ENCODE data around the gene DCAF12. TPM values are rescaled to one million over a fixed set of nuclear protein-coding genes. Genes with fewer than 3 reads are reported as not detected.

DCAF12 gene
- total and polyA plus RNA-seq, 2 of the 4 experiments (the other 2 are of a cell fraction), result 7.2 to 17.1 TPM

DNA sequence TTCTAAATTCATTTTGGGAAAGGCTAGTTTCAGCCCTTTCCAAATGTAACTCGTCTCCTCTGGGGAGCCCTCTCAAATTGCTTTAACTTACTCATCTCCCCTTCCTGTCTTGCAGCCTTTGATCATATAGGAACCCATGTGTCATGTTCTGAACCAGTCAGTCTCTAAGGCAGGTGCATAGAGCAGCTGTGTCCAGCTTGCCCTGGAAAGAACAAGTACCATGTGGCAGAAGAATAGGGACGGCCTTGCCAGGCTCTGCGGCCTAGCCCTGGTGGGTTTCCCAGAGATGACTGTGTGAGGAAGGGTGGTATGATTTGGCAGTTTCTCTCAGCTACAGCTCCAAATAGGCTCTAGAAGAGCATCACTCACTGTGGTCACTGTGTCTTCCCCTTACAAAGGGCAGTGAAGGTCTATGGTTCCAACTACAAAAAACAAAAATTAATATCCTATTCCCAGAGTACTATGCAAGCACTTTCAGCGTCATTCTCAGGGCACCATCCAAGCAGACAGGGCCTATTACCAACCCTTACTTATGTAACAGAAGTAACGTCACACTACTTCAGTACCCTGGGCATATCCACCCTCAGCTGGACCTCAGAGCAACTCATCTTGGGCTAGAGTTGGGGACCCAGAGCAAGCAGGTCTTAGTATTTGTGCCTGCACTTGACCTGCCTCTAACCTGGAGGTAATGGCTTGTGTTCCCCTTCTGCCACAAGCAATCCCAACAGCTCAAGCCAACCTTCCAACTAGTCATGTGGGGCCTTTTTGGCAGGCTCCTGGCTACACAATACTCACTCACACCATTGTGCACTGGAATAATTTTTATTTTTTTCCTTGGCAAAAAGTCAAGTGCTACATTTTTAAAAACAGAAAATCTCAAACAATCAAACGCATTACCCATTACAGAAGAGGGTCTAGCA, 40.7 kb downstream of the DCAF12 start:
- in situ Hi-C loops (cut with MboI; ENCODE audit: low sequenced_read_pairs), result no loop called here
- no TSS peak for BruUV-seq (replicated peaks)
- ATAC-seq (ENCODE audit: low read depth) (no peak), DNase-seq (peak; percentile 30)
- Histone ChIP-seq H4K20me1 (ENCODE audit: insufficient read depth, low read length) (no peaks in the 10 kb centered on the region), H2BK20ac (ENCODE audit: low read depth, low read length) (no peak overlapping the region), H4K8ac (ENCODE audit: low read depth in 2 of 2, low read length in 2 of 2) (no peak overlapping the region), H4K91ac (ENCODE audit: insufficient read depth, low read depth, low read length) (no peak overlapping the region), H3K23ac (ENCODE audit: low read depth, low read length) (no peak overlapping the region), H3K18ac (ENCODE audit: low read depth, low read length) (no peak overlapping the region), H2BK15ac (ENCODE audit: low read depth, low read length) (no peak overlapping the region), H2AK9ac (replicated peaks; ENCODE audit: low read depth, low read length, poor library complexity) (no peak overlapping the region), H2AK5ac (ENCODE audit: low read depth, low read length) (no peak overlapping the region), H3K9me3 (ENCODE audit: control insufficient read depth, insufficient read depth, low read length) (no peaks in the 10 kb centered on the region), H3K79me1 (ENCODE audit: low read depth in 1 of 2, low read length in 2 of 2) (no peaks in the 10 kb centered on the region; a peak in 1 of 4 replicates), H3K27ac (ENCODE audit: insufficient read depth, low read length) (no peak overlapping the region), H3K56ac (ENCODE audit: extremely low read depth, insufficient read depth, low read length) (no peak overlapping the region), H3K4ac (ENCODE audit: low read depth, low read length) (no peak overlapping the region), H2AFZ (replicated peaks; ENCODE audit: low read length, poor library complexity) (no peak overlapping the region), H3K36me3 (ENCODE audit: control insufficient read depth, insufficient read depth, low read length) (peaks cover 36% of the 10 kb centered on the region), H3K4me2 (ENCODE audit: low read depth, low read length) (no peak overlapping the region), H2BK120ac (ENCODE audit: low read depth, low read length) (no peak overlapping the region), H3K4me3 (ENCODE audit: insufficient read depth, low read depth, low read length) (no peak overlapping the region), H3K14ac (replicated peaks; ENCODE audit: low read depth, low read length) (no peak overlapping the region), H3K9me1 (ENCODE audit: insufficient read depth, low read length) (no peaks in the 10 kb centered on the region), H4K5ac (ENCODE audit: low read depth, low read length) (no peak overlapping the region), H3K9ac (ENCODE audit: low read depth, low read length) (no peak overlapping the region), H2BK5ac (ENCODE audit: low read depth, low read length, poor library complexity, severe bottlenecking) (no peak overlapping the region), H3K4me1 (ENCODE audit: control insufficient read depth, insufficient read depth, low read length) (no peaks in the 10 kb centered on the region), H3K27me3 (ENCODE audit: control insufficient read depth, insufficient read depth, low read length) (no peaks in the 10 kb centered on the region)
- WGBS, 2 experiments (ENCODE audit: extremely low coverage in 2 of 2, insufficient read length in 1 of 2), result no CpG with 5 or more reads among the region's 6 CpGs
- CTCF ChIA-PET, result interaction anchor here (0.7 kb wide), 1 partner anchor 249 kb away, joined by 4 read pairs; no protein-coding TSS in a partner anchor
- dilution Hi-C loops (cut with HindIII; ENCODE audit: low sequenced_read_pairs, unreplicated experiment), result no loop called here
- no peak for TF ChIP-seq RAD21 (IDR thresholded peaks at IDR 0.05; ENCODE audit: low read length)
- no peak for TF ChIP-seq RCOR1 (IDR thresholded peaks at IDR 0.05; ENCODE audit: insufficient replicate concordance, low read length)
- TF ChIP-seq CHD1 (IDR thresholded peaks at IDR 0.05; ENCODE audit: low read depth, low read length), result no peak
- TF ChIP-seq, protein P1, sequence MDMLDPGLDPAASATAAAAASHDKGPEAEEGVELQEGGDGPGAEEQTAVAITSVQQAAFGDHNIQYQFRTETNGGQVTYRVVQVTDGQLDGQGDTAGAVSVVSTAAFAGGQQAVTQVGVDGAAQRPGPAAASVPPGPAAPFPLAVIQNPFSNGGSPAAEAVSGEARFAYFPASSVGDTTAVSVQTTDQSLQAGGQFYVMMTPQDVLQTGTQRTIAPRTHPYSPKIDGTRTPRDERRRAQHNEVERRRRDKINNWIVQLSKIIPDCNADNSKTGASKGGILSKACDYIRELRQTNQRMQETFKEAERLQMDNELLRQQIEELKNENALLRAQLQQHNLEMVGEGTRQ (IDR thresholded peaks at IDR 0.05; ENCODE audit: low read depth, low read length), result no peak
- TF ChIP-seq RFX5 (IDR thresholded peaks at IDR 0.05; ENCODE audit: low read depth, low read length), result no peak
- TF ChIP-seq, protein P2, sequence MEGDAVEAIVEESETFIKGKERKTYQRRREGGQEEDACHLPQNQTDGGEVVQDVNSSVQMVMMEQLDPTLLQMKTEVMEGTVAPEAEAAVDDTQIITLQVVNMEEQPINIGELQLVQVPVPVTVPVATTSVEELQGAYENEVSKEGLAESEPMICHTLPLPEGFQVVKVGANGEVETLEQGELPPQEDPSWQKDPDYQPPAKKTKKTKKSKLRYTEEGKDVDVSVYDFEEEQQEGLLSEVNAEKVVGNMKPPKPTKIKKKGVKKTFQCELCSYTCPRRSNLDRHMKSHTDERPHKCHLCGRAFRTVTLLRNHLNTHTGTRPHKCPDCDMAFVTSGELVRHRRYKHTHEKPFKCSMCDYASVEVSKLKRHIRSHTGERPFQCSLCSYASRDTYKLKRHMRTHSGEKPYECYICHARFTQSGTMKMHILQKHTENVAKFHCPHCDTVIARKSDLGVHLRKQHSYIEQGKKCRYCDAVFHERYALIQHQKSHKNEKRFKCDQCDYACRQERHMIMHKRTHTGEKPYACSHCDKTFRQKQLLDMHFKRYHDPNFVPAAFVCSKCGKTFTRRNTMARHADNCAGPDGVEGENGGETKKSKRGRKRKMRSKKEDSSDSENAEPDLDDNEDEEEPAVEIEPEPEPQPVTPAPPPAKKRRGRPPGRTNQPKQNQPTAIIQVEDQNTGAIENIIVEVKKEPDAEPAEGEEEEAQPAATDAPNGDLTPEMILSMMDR (conservative IDR thresholded peaks at IDR 0.05; ENCODE audit: low read depth, low read length), result no peak
- TF ChIP-seq FOS (IDR thresholded peaks at IDR 0.05; ENCODE audit: low read depth, low read length), result no peak
- intact Hi-C loops (cut with micrococcal nuclease), result no loop called here
- POLR2A ChIA-PET (ENCODE audit: unreplicated experiment), result no interaction called here
